ENCODE measurements around the gene PTPN4.

DNA sequence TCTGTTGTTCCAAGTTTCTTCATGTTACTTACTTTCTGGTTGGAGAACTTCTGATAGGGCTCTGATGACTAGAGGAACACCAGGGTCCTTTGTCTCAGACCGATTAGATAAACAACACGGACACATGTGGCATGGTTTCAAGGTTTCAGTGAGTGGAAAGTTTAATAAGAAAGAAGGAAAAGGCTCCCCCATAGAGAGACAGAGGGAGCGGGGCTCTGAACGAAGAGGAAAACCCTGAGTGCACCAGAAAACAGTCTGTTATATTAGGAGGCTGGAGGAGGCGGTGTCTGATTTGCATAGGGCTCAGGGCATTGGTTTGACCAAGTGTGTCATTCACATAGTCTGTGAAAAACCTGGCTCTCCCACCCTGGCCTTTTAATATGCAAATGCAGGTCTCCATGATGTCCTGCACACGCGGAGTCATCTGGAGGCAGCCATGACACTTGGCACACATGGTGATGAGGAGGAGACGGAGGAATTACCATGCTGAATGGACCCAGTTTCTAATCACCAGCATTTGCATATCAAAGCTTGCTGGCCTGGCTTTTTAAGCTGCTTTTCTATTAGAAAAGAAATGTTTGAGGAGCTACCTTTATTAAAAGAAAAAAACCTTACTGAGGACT, 94.2 kb downstream of the PTPN4 start:
- TF ChIP-seq, protein P1, sequence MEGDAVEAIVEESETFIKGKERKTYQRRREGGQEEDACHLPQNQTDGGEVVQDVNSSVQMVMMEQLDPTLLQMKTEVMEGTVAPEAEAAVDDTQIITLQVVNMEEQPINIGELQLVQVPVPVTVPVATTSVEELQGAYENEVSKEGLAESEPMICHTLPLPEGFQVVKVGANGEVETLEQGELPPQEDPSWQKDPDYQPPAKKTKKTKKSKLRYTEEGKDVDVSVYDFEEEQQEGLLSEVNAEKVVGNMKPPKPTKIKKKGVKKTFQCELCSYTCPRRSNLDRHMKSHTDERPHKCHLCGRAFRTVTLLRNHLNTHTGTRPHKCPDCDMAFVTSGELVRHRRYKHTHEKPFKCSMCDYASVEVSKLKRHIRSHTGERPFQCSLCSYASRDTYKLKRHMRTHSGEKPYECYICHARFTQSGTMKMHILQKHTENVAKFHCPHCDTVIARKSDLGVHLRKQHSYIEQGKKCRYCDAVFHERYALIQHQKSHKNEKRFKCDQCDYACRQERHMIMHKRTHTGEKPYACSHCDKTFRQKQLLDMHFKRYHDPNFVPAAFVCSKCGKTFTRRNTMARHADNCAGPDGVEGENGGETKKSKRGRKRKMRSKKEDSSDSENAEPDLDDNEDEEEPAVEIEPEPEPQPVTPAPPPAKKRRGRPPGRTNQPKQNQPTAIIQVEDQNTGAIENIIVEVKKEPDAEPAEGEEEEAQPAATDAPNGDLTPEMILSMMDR (IDR thresholded peaks at IDR 0.05; ENCODE audit: low read depth, low read length) = no peak
- no peak for TF ChIP-seq EZH2phosphoT487 (IDR thresholded peaks at IDR 0.05; ENCODE audit: low read depth)

Measured in OCI-LY3 (cell line).